OCI-LY3 (cell line): Measurements from ENCODE around the gene PHLDA2.

Experiments used
- H2AFZ ChIP-seq: fragments of 200-600, 300-600 bp; shearing (Covaris generic); 2 replicates; pipeline ENCODE4 v1.6.0; 2014; ENCODE audit warnings: antibody characterized with exemption, low read depth, low read length
- H3K27ac ChIP-seq: fragments of 200-600, 300-600 bp; sonication (generic); 2 replicates; pipeline ENCODE4 v1.5.1; 2014; ENCODE audit warnings: mild to moderate bottlenecking, low read length, moderate library complexity, mixed read lengths
- H3K27me3 ChIP-seq: fragments of 200-600, 300-600 bp; sonication (generic); 2 replicates; pipeline ENCODE4 v1.6.1; 2014; ENCODE audit warnings: low read depth, low read length, mixed read lengths
- H3K36me3 ChIP-seq: fragments of 200-600, 300-600 bp; sonication (generic); replicated peaks from 2 replicates; pipeline ENCODE3; 2014; ENCODE audit warnings: low read depth, low read length, mixed read lengths
- H3K4me1 ChIP-seq: fragments of 300-600, 200-600 bp; sonication (generic); 2 replicates; pipeline ENCODE4 v1.6.1; 2014; ENCODE audit warnings: low read length, mixed read lengths
- H3K4me2 ChIP-seq: fragments of 200-600, 300-600 bp; sonication (generic); 2 replicates; pipeline ENCODE4 v1.6.1; 2014; ENCODE audit warnings: low read length, mixed read lengths
- H3K4me3 ChIP-seq: fragments of 300-600, 200-600 bp; sonication (generic); 2 replicates; pipeline ENCODE4 v1.5.1; 2014; ENCODE audit warnings: antibody characterized with exemption, mild to moderate bottlenecking, low read length, moderate library complexity
- H3K79me2 ChIP-seq: fragments of 300-600, 200-600 bp; shearing (Covaris generic); 2 replicates; pipeline ENCODE4 v1.6.1; 2014; ENCODE audit warnings: mild to moderate bottlenecking, low read length, mixed read lengths
- H3K9ac ChIP-seq: fragments of 300-600, 200-600 bp; shearing (Covaris generic); 2 replicates; pipeline ENCODE4 v1.6.0; 2014; ENCODE audit warnings: mild to moderate bottlenecking, low read length, moderate library complexity
- H3K9me3 ChIP-seq: fragments of 200-600, 300-600 bp; shearing (Covaris generic); 2 replicates; pipeline ENCODE4 v1.6.1; 2014; ENCODE audit warnings: low read length, mixed read lengths; ENCODE audit not compliant: insufficient read depth
- H4K20me1 ChIP-seq: fragments of 200-600, 300-600 bp; sonication (generic); 2 replicates; pipeline ENCODE4 v1.6.1; 2016; ENCODE audit warnings: low read length, mixed read lengths; ENCODE audit not compliant: insufficient read depth
- CTCF ChIP-seq: fragments of 200-600, 300-600 bp; sonication (generic); IDR thresholded peaks from 2 replicates; pipeline ENCODE4 v1.5.1; 2014; ENCODE audit warnings: antibody characterized with exemption, low read length, low read depth
- EZH2phosphoT487 ChIP-seq: fragments of 200-600 bp; shearing (Covaris generic); IDR thresholded peaks from 2 replicates; pipeline ENCODE4 v1.6.1; 2018; ENCODE audit warnings: antibody characterized with exemption, mixed run types, low read depth

PHLDA2 gene

GRCh38 chr11:2958251-2958650, 29.0 kb upstream of the PHLDA2 start:
- Histone ChIP-seq H3K27ac (no peak overlapping the region), H3K79me2 (peaks cover 33% of the 10 kb centered on the region), H3K36me3 (peaks cover 79% of the 10 kb centered on the region), H2AFZ (no peak overlapping the region), H3K27me3 (no peaks in the 10 kb centered on the region), H3K9me3 (no peaks in the 10 kb centered on the region), H3K4me2 (no peak overlapping the region), H4K20me1 (peaks cover 25% of the 10 kb centered on the region), H3K4me3 (no peak overlapping the region), H3K9ac (no peak overlapping the region), H3K4me1 (peaks cover 16% of the 10 kb centered on the region)
- TF ChIP-seq EZH2phosphoT487 (no peak), CTCF (no peak)

- Histone ChIP-seq H2AFZ (no peak overlapping the region), H3K36me3 (peaks cover 91% of the 10 kb centered on the region), H3K4me1 (peaks cover 3% of the 10 kb centered on the region), H3K9ac (no peak overlapping the region), H3K79me2 (peaks cover 16% of the 10 kb centered on the region), H3K4me3 (no peak overlapping the region), H3K27ac (no peak overlapping the region), H3K9me3 (no peaks in the 10 kb centered on the region), H4K20me1 (peaks cover 11% of the 10 kb centered on the region), H3K27me3 (no peaks in the 10 kb centered on the region), H3K4me2 (no peak overlapping the region)
- TF ChIP-seq CTCF: no peak
- TF ChIP-seq EZH2phosphoT487: no peak
Measured at GRCh38 chr11:2955906-2956476, 26.8 kb upstream of the PHLDA2 start.

GRCh38 chr11:2954263-2954662, 25.0 kb upstream of the PHLDA2 start:
- H3K36me3 ChIP-seq: peaks cover 91% of the 10 kb centered on the region
- no peaks in the 10 kb centered on the region for H3K27me3 ChIP-seq
- no peaks in the 10 kb centered on the region for H4K20me1 ChIP-seq
- H3K9ac ChIP-seq: no peak overlapping the region
- H3K4me2 ChIP-seq: no peak overlapping the region
- H3K4me1 ChIP-seq: no peaks in the 10 kb centered on the region
- H3K9me3 ChIP-seq: no peaks in the 10 kb centered on the region
- H3K79me2 ChIP-seq: peaks cover 6% of the 10 kb centered on the region; the same call in 1 of the 2 replicates
- H3K27ac ChIP-seq: no peak overlapping the region
- H2AFZ ChIP-seq: no peak overlapping the region
- H3K4me3 ChIP-seq: no peak overlapping the region
- TF ChIP-seq CTCF (no peak), EZH2phosphoT487 (no peak)

- Histone ChIP-seq H3K27me3 (no peaks in the 10 kb centered on the region), H3K4me3 (no peak overlapping the region), H4K20me1 (no peaks in the 10 kb centered on the region), H3K9me3 (no peaks in the 10 kb centered on the region), H3K79me2 (no peaks in the 10 kb centered on the region; the same call in 1 of the 2 replicates), H3K9ac (no peak overlapping the region), H3K4me2 (no peak overlapping the region), H3K4me1 (no peaks in the 10 kb centered on the region), H3K27ac (no peak overlapping the region), H3K36me3 (peaks cover 89% of the 10 kb centered on the region), H2AFZ (no peak overlapping the region)
- TF ChIP-seq EZH2phosphoT487: no peak
- no peak for TF ChIP-seq CTCF
Measured at GRCh38 chr11:2952290-2952689, 23.1 kb upstream of the PHLDA2 start.
